HL-60 (cell line): ENCODE measurements around the gene TCAF2.
"Not testable (repeated sequence)": the region's sequence is repeated elsewhere in the genome, so short reads cannot be mapped to it uniquely, and the experiment has no call there.

ENCODE experiments used
- DNase-seq, 2 experiments: peaks; one replicate each; pipeline ENCODE4 v3.0.0-alpha.2; 2010 to 2020; ENCODE audit warnings: low read depth in 1 of 2, low spot score in 1 of 2
- H3K27ac ChIP-seq: fragments of 250-450 bp; sonication (Bioruptor Pico); replicated peaks from 2 replicates; pipeline ENCODE4 v1.5.1; 2020; ENCODE audit warnings: mild to moderate bottlenecking, moderate library complexity
- H3K27me3 ChIP-seq: fragments of 250-450 bp; sonication (Bioruptor Pico); 2 replicates; pipeline ENCODE4 v1.5.1; 2021; ENCODE audit warnings: mild to moderate bottlenecking, moderate library complexity; ENCODE audit not compliant: insufficient read depth, poor library complexity, severe bottlenecking
- H3K4me3 ChIP-seq: replicated peaks from 2 replicates; pipeline ENCODE4 v1.5.1; 2011; ENCODE audit warnings: mild to moderate bottlenecking, control low read depth, low read length; ENCODE audit not compliant: insufficient read depth

The TCAF2 gene

DNA sequence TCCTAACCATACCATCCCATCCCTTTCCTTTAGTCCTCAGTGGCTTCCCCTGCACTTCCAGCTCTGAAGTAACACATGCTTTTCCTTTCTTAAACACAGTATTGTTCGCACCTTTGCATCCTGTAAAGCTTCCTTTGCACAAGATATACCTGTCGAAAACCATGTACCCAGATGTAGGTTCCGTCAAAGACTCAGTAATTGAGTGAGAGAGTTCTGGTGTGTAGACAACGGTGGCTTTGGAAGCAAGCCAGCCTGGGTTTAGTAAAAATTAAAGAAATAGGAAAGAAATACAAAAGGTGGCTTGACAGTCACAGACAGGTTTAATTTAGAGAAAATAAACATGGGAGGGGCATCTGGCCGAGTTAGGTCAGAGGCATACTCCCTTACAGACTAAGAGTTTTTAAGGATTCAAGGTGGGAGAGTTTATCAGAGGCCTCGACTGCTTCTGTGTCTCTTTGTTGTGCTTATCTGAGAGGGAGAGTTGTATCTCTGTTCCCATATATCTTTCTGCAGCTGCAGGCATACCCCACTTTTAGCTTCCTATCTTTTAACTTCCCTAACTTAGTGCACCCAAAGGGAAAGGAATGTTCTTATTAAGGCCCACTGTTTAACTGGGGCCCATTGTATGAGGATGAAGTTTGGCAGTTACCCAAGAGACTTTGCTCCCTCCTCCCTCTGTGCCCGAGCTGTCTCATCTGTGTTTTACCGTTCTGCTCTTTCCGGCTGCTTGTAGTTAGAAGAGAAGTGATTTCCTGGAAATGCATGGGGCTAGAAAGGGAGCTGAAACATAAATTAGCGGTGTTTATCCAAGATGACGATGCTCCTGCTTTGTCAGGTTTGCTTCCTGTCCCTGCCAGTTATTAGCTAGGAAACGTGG lies 14.8 kb downstream of the TCAF2 start:
- not testable (repeated sequence) for DNase-seq, H3K27ac ChIP-seq, H3K27me3 ChIP-seq, H3K4me3 ChIP-seq

GRCh38 chr7:143639372-143639771 lies 18.6 kb downstream of the TCAF2 start:
- H3K27ac ChIP-seq, H3K27me3 ChIP-seq, H3K4me3 ChIP-seq, DNase-seq: not testable (repeated sequence)

- not testable (repeated sequence) for H3K27me3 ChIP-seq, DNase-seq, H3K27ac ChIP-seq, H3K4me3 ChIP-seq
Observed at GRCh38 chr7:143640528-143641189, 19.9 kb downstream of the TCAF2 start.

DNA sequence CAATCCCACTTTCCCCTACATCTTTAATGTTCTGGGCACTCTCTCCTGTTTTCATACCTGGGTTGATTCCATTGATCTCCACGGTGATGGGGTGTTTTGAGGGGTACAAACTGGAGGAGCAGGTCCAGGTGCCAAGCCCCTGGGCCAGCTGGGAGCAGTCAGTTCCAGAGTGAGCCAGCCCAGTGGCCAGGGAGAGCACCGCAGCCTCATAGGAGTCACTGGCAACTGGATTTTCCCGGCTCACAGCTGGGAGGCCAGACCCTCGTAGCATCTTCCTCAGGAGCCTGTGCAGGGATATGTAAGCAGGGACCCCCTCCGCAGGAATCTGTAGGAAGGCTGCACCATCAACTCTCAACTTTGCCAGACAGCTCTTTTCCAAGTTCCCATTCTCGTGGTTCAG lies 25.8 kb downstream of the TCAF2 start:
- DNase-seq, H3K27me3 ChIP-seq, H3K4me3 ChIP-seq, H3K27ac ChIP-seq: not testable (repeated sequence)

GRCh38 chr7:143649902-143650301 lies 29.1 kb downstream of the TCAF2 start:
- not testable (repeated sequence) for H3K27ac ChIP-seq, DNase-seq

DNA sequence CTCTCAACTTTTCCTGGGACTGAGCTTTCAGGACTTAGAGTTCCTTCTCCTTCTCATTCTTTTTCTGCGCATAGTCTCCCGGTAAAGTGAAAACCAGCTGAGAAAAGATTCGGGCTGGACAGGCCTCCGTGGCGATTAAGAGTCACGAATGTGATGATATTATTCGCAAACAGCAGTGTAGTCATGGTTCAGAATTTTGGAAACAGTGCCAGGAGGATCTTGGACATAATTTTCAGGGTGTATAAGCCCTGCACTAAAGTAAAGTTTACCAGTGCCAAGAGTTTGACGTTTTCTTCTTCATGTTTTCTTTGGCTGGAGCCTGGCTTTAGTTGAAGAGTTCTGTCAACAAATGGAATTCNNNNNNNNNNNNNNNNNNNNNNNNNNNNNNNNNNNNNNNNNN lies 29.7 kb downstream of the TCAF2 start:
- not testable (repeated sequence) for H3K27me3 ChIP-seq, H3K4me3 ChIP-seq, H3K27ac ChIP-seq, DNase-seq

More at GRCh38 chr7:143649902-143650301, 29.1 kb downstream of the TCAF2 start:
- H3K27me3 ChIP-seq, H3K4me3 ChIP-seq: not testable (repeated sequence)
